CD4-positive, alpha-beta T cell (primary cell): ENCODE results near the gene AMZ1. TPM values are rescaled to one million over a fixed set of nuclear protein-coding genes. Genes with fewer than 3 reads are reported as not detected.
A peak's percentile ranks its signal among the peaks of the same experiment; 100 is the strongest.

ENCODE experiments used
- ATAC-seq: fragments of 200-7000 bp; cut with Tn5 transposase; one replicate; pipeline ENCODE4 v1.10.0; 2022; ENCODE audit warnings: mild to moderate bottlenecking; ENCODE audit not compliant: poor library complexity
- CTCF ChIA-PET: fragments of 350-600 bp; sonication (Branson Sonifier 250); formaldehyde crosslinking; loops from one replicate; lab custom pipeline; 2021; ENCODE audit warnings: antibody characterized with exemption, inconsistent platforms; lab: Charles Lee
- POLR2A ChIA-PET: fragments of 350-600 bp; sonication (Branson Sonifier 250); formaldehyde crosslinking; loops from one replicate; lab custom pipeline; 2021; ENCODE audit warnings: antibody characterized with exemption, inconsistent platforms; lab: Charles Lee
- DNase-seq, 14 experiments: peaks; one replicate each; pipeline ENCODE4 v3.0.0-alpha.2; 2013 to 2020; ENCODE audit warnings: mixed read lengths in 2 of 14
- H3K27ac ChIP-seq, 2 donors: one replicate each; pipeline versions ENCODE4 v1.5.1 to v1.7.0; 2013; ENCODE audit warnings: low read length in 2 of 2, low read depth in 1 of 2, mild to moderate bottlenecking in 1 of 2
- H3K27me3 ChIP-seq, 2 experiments: 1 replicate in 1 of 2; 2 replicates in 1 of 2; pipeline versions ENCODE4 v1.6.1 to v1.7.0; 2013; ENCODE audit warnings: low read length in 2 of 2, control low read depth in 1 of 2, mild to moderate bottlenecking in 1 of 2, moderate library complexity in 1 of 2; ENCODE audit not compliant: insufficient read depth in 2 of 2, control insufficient read depth in 1 of 2
- H3K36me3 ChIP-seq: one replicate; pipeline ENCODE4 v1.6.1; 2013; ENCODE audit warnings: low read length, control low read depth; ENCODE audit not compliant: insufficient read depth
- H3K4me1 ChIP-seq: one replicate; pipeline ENCODE4 v1.6.1; 2013; ENCODE audit warnings: low read length, control low read depth; ENCODE audit not compliant: insufficient read depth
- H3K4me3 ChIP-seq: one replicate; pipeline ENCODE4 v1.5.1; 2013; ENCODE audit warnings: mild to moderate bottlenecking, low read length, moderate library complexity
- H3K9me3 ChIP-seq, 2 experiments: 1 replicate in 1 of 2; 2 replicates in 1 of 2; pipeline versions ENCODE4 v1.6.1 to v1.7.0; 2013; ENCODE audit warnings: low read length in 2 of 2, mild to moderate bottlenecking in 2 of 2, control low read depth in 1 of 2, moderate library complexity in 1 of 2; ENCODE audit not compliant: control insufficient read depth in 1 of 2, insufficient read depth in 1 of 2
- H3K27ac Mint-ChIP-seq: one replicate; pipeline ENCODE4 v1.8.0; 2020; ENCODE audit warnings: mixed read lengths
- H3K27me3 Mint-ChIP-seq: one replicate; pipeline ENCODE4 v1.8.0; 2021; ENCODE audit warnings: mixed read lengths
- H3K36me3 Mint-ChIP-seq: one replicate; pipeline ENCODE4 v1.8.0; 2021; ENCODE audit warnings: low read depth, mixed read lengths
- H3K4me1 Mint-ChIP-seq: one replicate; pipeline ENCODE4 v1.8.0; 2021; ENCODE audit warnings: low read depth, mixed read lengths
- H3K4me3 Mint-ChIP-seq: one replicate; pipeline ENCODE4 v1.8.0; 2020; ENCODE audit warnings: mild to moderate bottlenecking, mixed read lengths
- H3K9me3 Mint-ChIP-seq: one replicate; pipeline ENCODE4 v1.8.0; 2020; ENCODE audit warnings: mixed read lengths
- CTCF ChIP-seq: fragments of 200-600 bp; IDR thresholded peaks from one replicate; pipeline ENCODE4 v1.8.0; 2022; ENCODE audit warnings: antibody characterized with exemption, mild to moderate bottlenecking
- intact Hi-C, 2 experiments: fragments of 100-400 bp; cut with DNase I in 1 of 2; cut with micrococcal nuclease in 1 of 2; formaldehyde crosslinking; loops; one replicate each; pipeline versions ENCODE4 v1.15.1 to v1.9.0; 2023 to 2025; cut with DNase I, micrococcal nuclease
- total RNA-seq, 174 experiments: library from RNA in 2 of 174; stranded (reverse) in 2 of 174; gene quantifications; one replicate each; pipeline ENCODE4 v1.2.3 and lab custom pipeline; 2021 to 2026

Gene AMZ1
- total RNA-seq, 2 experiments from 2014 or later, result 0.25 to 0.36 TPM

GRCh38 chr7:2639695-2640481 is 48.1 kb upstream of the AMZ1 start:
- no peaks in the 10 kb centered on the region for H3K27me3 ChIP-seq
- intact Hi-C loops, result no loop called here
- DNase-seq, result peak in 1 of 14 experiments; percentile 19
- peaks cover 16% of the 10 kb centered on the region for H3K4me1 ChIP-seq
- POLR2A ChIA-PET, result no interaction called here
- no peaks in the 10 kb centered on the region for H3K9me3 ChIP-seq
- no peaks in the 10 kb centered on the region for H3K36me3 Mint-ChIP-seq
- H3K4me3 Mint-ChIP-seq, result no peak overlapping the region
- no peak for TF ChIP-seq CTCF
- no peak overlapping the region for H3K27ac Mint-ChIP-seq
- CTCF ChIA-PET, result no interaction called here
- H3K4me3 ChIP-seq, result no peak overlapping the region
- no peaks in the 10 kb centered on the region for H3K36me3 ChIP-seq
- H3K4me1 Mint-ChIP-seq, result peaks cover 2% of the 10 kb centered on the region
- no peaks in the 10 kb centered on the region for H3K27me3 Mint-ChIP-seq
- no peak overlapping the region for H3K27ac ChIP-seq
- H3K9me3 Mint-ChIP-seq, result no peaks in the 10 kb centered on the region
- no peak for ATAC-seq

- ATAC-seq, result no peak
- H3K9me3 ChIP-seq, result no peaks in the 10 kb centered on the region
- no peak for TF ChIP-seq CTCF
- DNase-seq, result no peak
- H3K27me3 ChIP-seq, result no peaks in the 10 kb centered on the region
- no peaks in the 10 kb centered on the region for H3K36me3 Mint-ChIP-seq
- peaks cover 19% of the 10 kb centered on the region for H3K4me1 ChIP-seq
- no peaks in the 10 kb centered on the region for H3K36me3 ChIP-seq
- H3K4me3 Mint-ChIP-seq, result no peak overlapping the region
- no peaks in the 10 kb centered on the region for H3K9me3 Mint-ChIP-seq
- intact Hi-C loops, result no loop called here
- no peak overlapping the region for H3K27ac ChIP-seq
- POLR2A ChIA-PET, result no interaction called here
- H3K4me1 Mint-ChIP-seq, result peaks cover 7% of the 10 kb centered on the region
- no peak overlapping the region for H3K4me3 ChIP-seq
- H3K27ac Mint-ChIP-seq, result no peak overlapping the region
- CTCF ChIA-PET, result no interaction called here
- H3K27me3 Mint-ChIP-seq, result no peaks in the 10 kb centered on the region
These were observed 47.5 kb upstream of the AMZ1 start for GRCh38 chr7:2640482-2640830.

GRCh38 chr7:2640846-2641316 is 47.1 kb upstream of the AMZ1 start:
- ATAC-seq, result no peak
- DNase-seq, result no peak
- ChIA-PET POLR2A (no interaction called here), CTCF (no interaction called here)
- Histone ChIP-seq H3K36me3 (no peaks in the 10 kb centered on the region), H3K27ac (no peak overlapping the region), H3K9me3 (no peaks in the 10 kb centered on the region), H3K27me3 (no peaks in the 10 kb centered on the region), H3K4me1 (peaks cover 23% of the 10 kb centered on the region), H3K4me3 (no peak overlapping the region)
- no peaks in the 10 kb centered on the region for H3K27me3 Mint-ChIP-seq
- H3K27ac Mint-ChIP-seq, result no peak overlapping the region
- no peaks in the 10 kb centered on the region for H3K9me3 Mint-ChIP-seq
- H3K4me3 Mint-ChIP-seq, result no peak overlapping the region
- intact Hi-C loops, result no loop called here
- peaks cover 10% of the 10 kb centered on the region for H3K4me1 Mint-ChIP-seq
- TF ChIP-seq CTCF, result no peak
- H3K36me3 Mint-ChIP-seq, result no peaks in the 10 kb centered on the region
